ENCODE data around the gene SLN. TPM values are rescaled to one million over a fixed set of nuclear protein-coding genes. Genes with fewer than 3 reads are reported as not detected.

The SLN gene
- total and polyA plus RNA-seq, 7 experiments from 2014 or later, result not detected

DNA sequence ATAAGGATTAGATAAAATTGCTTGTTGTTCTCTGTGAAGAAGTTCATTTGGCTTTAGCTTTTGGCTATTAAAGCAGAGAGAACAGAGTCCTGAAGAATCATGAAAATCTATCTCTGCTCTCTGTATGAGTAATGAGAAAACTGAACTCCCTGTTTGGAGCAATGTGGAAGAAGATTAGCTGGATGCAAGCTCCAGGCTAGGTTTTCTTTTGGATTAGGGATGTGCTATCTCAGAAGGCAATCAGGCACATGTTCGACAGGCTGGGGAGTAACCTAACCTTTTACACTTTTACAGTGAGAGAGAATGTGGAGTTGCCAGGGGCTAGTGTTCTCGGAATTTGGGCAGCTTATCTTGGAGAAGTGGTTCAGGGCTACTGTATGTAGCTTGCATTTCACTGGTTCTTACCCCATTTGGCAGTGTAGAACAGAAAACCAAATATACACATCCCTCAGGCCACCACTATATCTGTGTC is 8.5 kb upstream of the SLN start:
- no peaks in the 10 kb centered on the region for H3K36me3 ChIP-seq (ENCODE audit: control insufficient read depth in 2 of 3, insufficient read depth in 3 of 3, low read length in 3 of 3)
- DNase-seq, result no peak
- no peak overlapping the region for H3K27ac Mint-ChIP-seq
- intact Hi-C loops (cut with micrococcal nuclease), result no loop called here
- no peak overlapping the region for H3K27ac ChIP-seq (ENCODE audit: low read depth, low read length)
- H3K27me3 Mint-ChIP-seq, result peaks cover 12 to 25% (median 17%) of the 10 kb centered on the region in 5 donors
- no peak for ATAC-seq
- H3K27me3 ChIP-seq (ENCODE audit: control insufficient read depth in 2 of 2, insufficient read depth in 2 of 2, low read length in 2 of 2), result no peaks in the 10 kb centered on the region
- no peak overlapping the region for H3K4me3 Mint-ChIP-seq
- ChIA-PET CTCF (no interaction called here), POLR2A (no interaction called here)
- H3K4me1 Mint-ChIP-seq, result no peaks in the 10 kb centered on the region
- peaks cover 0 to 5% (median 1%) of the 10 kb centered on the region in 11 donors for H3K9me3 Mint-ChIP-seq
- H3K4me3 ChIP-seq (ENCODE audit: low read length), result no peak overlapping the region
- no peaks in the 10 kb centered on the region for H3K4me1 ChIP-seq (ENCODE audit: control insufficient read depth in 2 of 2, insufficient read depth in 2 of 2, low read length in 2 of 2)
- H3K9me3 ChIP-seq (ENCODE audit: control insufficient read depth in 2 of 3, low read length in 3 of 3), result no peaks in the 10 kb centered on the region
- H3K36me3 Mint-ChIP-seq, result peaks cover 0 to 4% (median 0%) of the 10 kb centered on the region in 5 donors

DNA sequence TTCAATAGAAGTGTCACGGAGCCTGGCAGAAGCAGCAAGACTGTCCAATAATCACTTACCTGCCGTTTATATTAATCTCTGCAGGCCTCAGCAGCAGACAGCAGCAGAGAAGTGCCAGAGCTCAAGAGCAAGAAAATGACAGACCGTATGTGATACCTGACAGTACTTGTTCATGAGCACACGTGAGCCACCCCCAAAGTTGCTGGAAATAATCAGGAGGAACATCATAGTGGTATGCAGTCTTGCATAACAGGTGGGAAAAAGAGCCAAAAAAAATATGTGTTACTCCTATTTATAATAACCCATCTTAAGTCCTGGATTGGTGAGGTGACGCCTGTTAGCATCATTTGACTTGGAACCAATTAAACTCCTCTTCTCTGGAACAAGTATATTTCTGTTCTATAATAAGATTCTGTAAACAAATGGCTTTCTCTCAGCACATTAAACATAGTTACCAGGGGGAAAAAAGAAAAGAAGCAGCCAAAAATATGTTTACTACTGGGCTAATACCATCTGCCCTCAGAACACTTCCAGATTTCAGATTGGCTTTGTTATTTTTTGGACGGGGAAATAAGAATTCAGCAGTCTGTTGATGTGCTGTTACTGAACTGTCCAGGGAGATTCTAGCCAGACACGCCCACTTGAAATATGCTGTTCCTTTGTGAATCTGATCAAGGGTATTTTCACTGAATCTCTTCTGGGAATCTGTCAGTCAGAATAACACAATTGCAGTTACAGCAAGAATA is 7.9 kb upstream of the SLN start:
- Histone ChIP-seq H3K4me1 (ENCODE audit: control insufficient read depth in 2 of 2, insufficient read depth in 2 of 2, low read length in 2 of 2) (no peaks in the 10 kb centered on the region), H3K9me3 (ENCODE audit: control insufficient read depth in 2 of 3, low read length in 3 of 3) (no peaks in the 10 kb centered on the region), H3K27ac (ENCODE audit: low read depth, low read length) (no peak overlapping the region), H3K4me3 (ENCODE audit: low read length) (no peak overlapping the region), H3K27me3 (ENCODE audit: control insufficient read depth in 2 of 2, insufficient read depth in 2 of 2, low read length in 2 of 2) (no peaks in the 10 kb centered on the region), H3K36me3 (ENCODE audit: control insufficient read depth in 2 of 3, insufficient read depth in 3 of 3, low read length in 3 of 3) (no peaks in the 10 kb centered on the region)
- Mint-ChIP-seq H3K27ac (no peak overlapping the region), H3K4me1 (no peaks in the 10 kb centered on the region), H3K4me3 (no peak overlapping the region), H3K27me3 (peaks cover 10 to 25% (median 17%) of the 10 kb centered on the region in 5 donors), H3K9me3 (peaks cover 0 to 5% (median 1%) of the 10 kb centered on the region in 11 donors), H3K36me3 (peaks cover 0 to 4% (median 0%) of the 10 kb centered on the region in 5 donors)
- CTCF ChIA-PET, result no interaction called here
- DNase-seq (no peak), ATAC-seq (no peak)
- POLR2A ChIA-PET, result no interaction called here
- intact Hi-C loops (cut with micrococcal nuclease), result no loop called here

DNA sequence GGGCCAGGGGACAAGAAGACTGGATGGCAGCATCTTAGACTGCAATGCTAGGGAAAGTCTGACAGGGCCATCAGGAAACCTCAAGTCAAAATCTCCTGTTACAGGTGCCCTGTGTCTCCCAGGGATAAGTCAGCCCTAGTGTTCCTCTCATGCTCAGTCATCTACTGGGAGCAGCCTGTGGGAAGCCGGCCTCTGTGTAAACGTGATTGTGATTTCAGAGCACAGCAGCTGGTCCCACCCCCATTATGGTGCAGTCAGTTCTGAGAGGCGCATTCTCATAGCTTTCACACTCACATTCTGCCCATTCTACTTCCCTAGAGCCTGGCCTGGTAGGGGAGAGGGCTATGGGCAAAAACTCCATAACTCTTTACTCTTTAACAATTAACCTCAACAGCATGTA is 7.2 kb upstream of the SLN start:
- Mint-ChIP-seq H3K27ac (no peak overlapping the region), H3K4me1 (no peaks in the 10 kb centered on the region), H3K9me3 (peaks cover 0 to 5% (median 0%) of the 10 kb centered on the region in 11 donors), H3K27me3 (peaks cover 6 to 28% (median 18%) of the 10 kb centered on the region in 5 donors), H3K36me3 (peaks cover 0 to 4% (median 0%) of the 10 kb centered on the region in 5 donors), H3K4me3 (no peak overlapping the region)
- Histone ChIP-seq H3K36me3 (ENCODE audit: control insufficient read depth in 2 of 3, insufficient read depth in 3 of 3, low read length in 3 of 3) (no peaks in the 10 kb centered on the region), H3K4me1 (ENCODE audit: control insufficient read depth in 2 of 2, insufficient read depth in 2 of 2, low read length in 2 of 2) (no peaks in the 10 kb centered on the region), H3K4me3 (ENCODE audit: low read length) (no peak overlapping the region), H3K27ac (ENCODE audit: low read depth, low read length) (no peak overlapping the region), H3K27me3 (ENCODE audit: control insufficient read depth in 2 of 2, insufficient read depth in 2 of 2, low read length in 2 of 2) (no peaks in the 10 kb centered on the region), H3K9me3 (ENCODE audit: control insufficient read depth in 2 of 3, low read length in 3 of 3) (no peaks in the 10 kb centered on the region)
- DNase-seq (no peak), ATAC-seq (no peak)
- CTCF ChIA-PET, result no interaction called here
- POLR2A ChIA-PET, result no interaction called here
- intact Hi-C loops (cut with micrococcal nuclease), result no loop called here

DNA sequence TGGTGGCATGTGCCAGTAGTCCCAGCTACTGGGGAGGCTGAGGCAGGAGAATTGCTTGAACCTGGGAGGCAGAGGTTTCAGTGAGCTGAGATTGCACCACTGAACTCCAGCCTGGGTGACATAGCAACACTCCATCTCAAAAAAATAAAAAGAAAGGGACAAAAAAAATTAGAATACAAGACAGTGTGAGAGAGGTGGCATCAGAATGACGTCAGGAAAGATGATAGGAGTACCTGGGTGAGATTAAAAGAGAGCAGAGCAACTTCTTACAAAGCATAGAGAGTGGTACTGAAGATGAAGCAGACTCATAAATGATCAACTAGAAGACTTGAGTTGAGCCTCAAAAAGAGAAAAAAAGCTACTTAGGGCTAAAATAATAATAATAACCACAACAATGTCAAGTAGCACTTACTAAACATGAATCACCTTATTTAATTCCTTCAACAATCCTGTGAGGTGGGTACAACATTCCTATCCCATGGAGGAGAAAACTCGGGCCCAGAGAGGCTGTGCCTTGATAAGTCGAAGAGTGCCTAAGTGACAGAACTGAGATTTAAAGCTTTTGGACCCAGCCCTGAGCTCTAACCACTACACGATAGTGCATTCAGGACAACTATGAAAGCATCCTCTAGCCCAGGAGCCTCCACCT is 5.2 kb upstream of the SLN start:
- Histone ChIP-seq H3K36me3 (ENCODE audit: control insufficient read depth in 2 of 3, insufficient read depth in 3 of 3, low read length in 3 of 3) (no peaks in the 10 kb centered on the region), H3K4me1 (ENCODE audit: control insufficient read depth in 2 of 2, insufficient read depth in 2 of 2, low read length in 2 of 2) (no peaks in the 10 kb centered on the region), H3K27me3 (ENCODE audit: control insufficient read depth in 2 of 2, insufficient read depth in 2 of 2, low read length in 2 of 2) (no peaks in the 10 kb centered on the region), H3K4me3 (ENCODE audit: low read length) (no peak overlapping the region), H3K9me3 (ENCODE audit: control insufficient read depth in 2 of 3, low read length in 3 of 3) (no peaks in the 10 kb centered on the region), H3K27ac (ENCODE audit: low read depth, low read length) (no peak overlapping the region)
- Mint-ChIP-seq H3K36me3 (peaks cover 0 to 4% (median 0%) of the 10 kb centered on the region in 5 donors), H3K27me3 (peaks cover 6 to 32% (median 21%) of the 10 kb centered on the region in 5 donors), H3K4me1 (no peaks in the 10 kb centered on the region), H3K27ac (no peak overlapping the region), H3K9me3 (peaks cover 0 to 3% (median 0%) of the 10 kb centered on the region in 11 donors), H3K4me3 (no peak overlapping the region)
- ChIA-PET POLR2A (no interaction called here), CTCF (interaction anchor here (0.6 kb wide), 1 partner anchor 84 kb away, joined by 3 read pairs; no protein-coding TSS in a partner anchor)
- DNase-seq (no peak), ATAC-seq (no peak)
- intact Hi-C loops (cut with micrococcal nuclease), result no loop called here

DNA sequence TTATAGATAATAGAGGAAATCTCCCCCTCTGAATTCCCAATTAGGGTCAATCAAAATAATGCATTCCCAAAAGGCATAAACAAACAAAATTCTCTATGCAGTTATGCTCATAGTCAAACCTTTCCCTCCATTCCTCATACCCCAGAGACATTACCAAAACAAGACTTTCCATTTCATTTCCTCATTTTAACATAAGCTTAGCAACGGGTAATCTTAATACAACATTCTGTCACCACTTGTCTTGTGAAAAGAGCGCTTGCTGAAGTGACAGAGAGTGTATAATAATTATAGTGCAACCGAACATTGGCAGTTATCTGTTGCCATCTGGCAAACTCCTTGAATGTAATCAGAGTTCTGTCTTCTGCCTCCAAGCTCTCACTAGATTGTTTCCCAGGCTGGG is 1.2 kb upstream of the SLN start:
- CTCF ChIA-PET, result no interaction called here
- intact Hi-C loops (cut with micrococcal nuclease), result no loop called here
- H3K4me3 Mint-ChIP-seq, result no peak overlapping the region

DNA sequence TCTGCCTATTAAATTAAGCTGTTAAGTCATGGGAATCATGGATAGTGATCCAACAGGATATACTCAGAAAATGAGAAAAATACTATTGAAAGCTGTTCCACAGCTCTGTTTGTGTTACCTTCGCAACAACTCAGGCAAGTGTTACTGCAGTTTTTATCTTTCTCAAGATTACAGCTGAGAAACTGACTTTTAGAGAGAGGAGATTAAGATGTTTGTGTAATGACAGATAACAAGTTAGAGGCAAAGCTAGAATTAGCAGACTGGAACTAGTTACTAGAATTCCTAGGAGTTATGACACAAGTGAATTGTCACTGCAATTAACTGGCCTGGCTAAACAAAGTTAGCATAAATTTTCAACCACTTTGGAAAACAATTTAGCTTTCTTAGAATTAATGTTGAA is 1.6 kb downstream of the SLN start:
- ATAC-seq (no peak), DNase-seq (no peak)
- POLR2A ChIA-PET, result no interaction called here
- CTCF ChIA-PET, result no interaction called here
- intact Hi-C loops (cut with micrococcal nuclease), result no loop called here
- no peaks in the 10 kb centered on the region for H3K27me3 ChIP-seq (ENCODE audit: control insufficient read depth in 2 of 2, insufficient read depth in 2 of 2, low read length in 2 of 2)
- Mint-ChIP-seq H3K36me3 (no peaks in the 10 kb centered on the region), H3K9me3 (no peaks in the 10 kb centered on the region), H3K27ac (no peak overlapping the region), H3K4me1 (no peaks in the 10 kb centered on the region), H3K4me3 (no peak overlapping the region), H3K27me3 (peaks cover 13 to 47% (median 21%) of the 10 kb centered on the region in 5 donors)
- H3K4me1 ChIP-seq (ENCODE audit: control insufficient read depth in 2 of 2, insufficient read depth in 2 of 2, low read length in 2 of 2), result no peaks in the 10 kb centered on the region
- no peak overlapping the region for H3K27ac ChIP-seq (ENCODE audit: low read depth, low read length)
- H3K9me3 ChIP-seq (ENCODE audit: control insufficient read depth in 2 of 3, low read length in 3 of 3), result no peaks in the 10 kb centered on the region
- H3K36me3 ChIP-seq (ENCODE audit: control insufficient read depth in 2 of 3, insufficient read depth in 3 of 3, low read length in 3 of 3), result no peaks in the 10 kb centered on the region
- H3K4me3 ChIP-seq (ENCODE audit: low read length), result no peak overlapping the region

More for the DNA sequence above, 1.2 kb upstream of the SLN start:
- peaks cover 16 to 46% (median 27%) of the 10 kb centered on the region in 5 donors for H3K27me3 Mint-ChIP-seq
- Histone ChIP-seq H3K36me3 (ENCODE audit: control insufficient read depth in 2 of 3, insufficient read depth in 3 of 3, low read length in 3 of 3) (no peaks in the 10 kb centered on the region), H3K4me3 (ENCODE audit: low read length) (no peak overlapping the region), H3K4me1 (ENCODE audit: control insufficient read depth in 2 of 2, insufficient read depth in 2 of 2, low read length in 2 of 2) (no peaks in the 10 kb centered on the region), H3K27ac (ENCODE audit: low read depth, low read length) (no peak overlapping the region), H3K9me3 (ENCODE audit: control insufficient read depth in 2 of 3, low read length in 3 of 3) (no peaks in the 10 kb centered on the region), H3K27me3 (ENCODE audit: control insufficient read depth in 2 of 2, insufficient read depth in 2 of 2, low read length in 2 of 2) (no peaks in the 10 kb centered on the region)
- H3K9me3 Mint-ChIP-seq, result no peaks in the 10 kb centered on the region
- POLR2A ChIA-PET, result no interaction called here
- no peak for DNase-seq
- H3K4me1 Mint-ChIP-seq, result no peaks in the 10 kb centered on the region
- no peak for ATAC-seq
- H3K27ac Mint-ChIP-seq, result no peak overlapping the region
- H3K36me3 Mint-ChIP-seq, result peaks cover 0 to 4% (median 0%) of the 10 kb centered on the region in 5 donors

DNA sequence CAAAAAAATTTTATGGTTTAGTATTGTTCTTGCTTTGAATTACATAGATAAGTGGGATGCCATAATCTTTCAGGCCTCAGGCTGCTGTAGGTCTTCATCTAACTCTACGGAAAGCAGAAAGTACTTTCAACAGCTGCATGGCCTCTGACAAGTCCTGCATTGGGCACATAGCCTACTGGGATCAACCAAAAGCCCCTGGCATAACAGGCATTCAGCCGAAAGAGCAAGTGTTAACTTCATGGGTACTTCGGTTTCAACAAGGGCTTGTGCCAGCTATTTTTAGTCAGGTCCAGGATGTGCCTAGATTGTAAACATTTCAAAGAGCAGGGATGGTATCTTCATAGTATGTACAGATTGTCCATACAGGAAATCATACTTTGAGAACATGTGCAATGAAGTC is 3.1 kb downstream of the SLN start:
- Mint-ChIP-seq H3K4me3 (no peak overlapping the region), H3K27me3 (peaks cover 10 to 52% (median 19%) of the 10 kb centered on the region in 5 donors), H3K36me3 (no peaks in the 10 kb centered on the region), H3K4me1 (no peaks in the 10 kb centered on the region), H3K27ac (no peak overlapping the region), H3K9me3 (no peaks in the 10 kb centered on the region)
- ChIA-PET CTCF (no interaction called here), POLR2A (no interaction called here)
- no peak overlapping the region for H3K27ac ChIP-seq (ENCODE audit: low read depth, low read length)
- no peaks in the 10 kb centered on the region for H3K36me3 ChIP-seq (ENCODE audit: control insufficient read depth in 2 of 3, insufficient read depth in 3 of 3, low read length in 3 of 3)
- H3K27me3 ChIP-seq (ENCODE audit: control insufficient read depth in 2 of 2, insufficient read depth in 2 of 2, low read length in 2 of 2), result no peaks in the 10 kb centered on the region
- no peaks in the 10 kb centered on the region for H3K4me1 ChIP-seq (ENCODE audit: control insufficient read depth in 2 of 2, insufficient read depth in 2 of 2, low read length in 2 of 2)
- ATAC-seq (no peak), DNase-seq (no peak)
- H3K9me3 ChIP-seq (ENCODE audit: control insufficient read depth in 2 of 3, low read length in 3 of 3), result no peaks in the 10 kb centered on the region
- no peak overlapping the region for H3K4me3 ChIP-seq (ENCODE audit: low read length)
- intact Hi-C loops (cut with micrococcal nuclease), result no loop called here

Measured in naive thymus-derived CD4-positive, alpha-beta T cell (primary cell).